HG03432 (cell line): ENCODE data around the gene RELN.
"Not testable (repeated sequence)": the region's sequence is repeated elsewhere in the genome, so short reads cannot be mapped to it uniquely, and the experiment has no call there.

Source experiments
- ATAC-seq: cut with Tn5 transposase; IDR thresholded peaks from one replicate; pipeline ENCODE4 v1.9.1; 2021; ENCODE audit warnings: mild to moderate bottlenecking, moderate library complexity; ENCODE audit not compliant: unreplicated experiment

Gene RELN

GRCh38 chr7:103533761-103534160 lies 455.7 kb downstream of the RELN start:
- ATAC-seq, result no peak

GRCh38 chr7:103532955-103533354 lies 456.5 kb downstream of the RELN start:
- ATAC-seq, result no peak

GRCh38 chr7:103528152-103528551 lies 461.3 kb downstream of the RELN start:
- ATAC-seq, result no peak

GRCh38 chr7:103525937-103526336 lies 463.5 kb downstream of the RELN start:
- no peak for ATAC-seq

GRCh38 chr7:103524042-103524907 lies 465.2 kb downstream of the RELN start:
- ATAC-seq, result no peak

- no peak for ATAC-seq
These were observed 467.5 kb downstream of the RELN start for GRCh38 chr7:103521937-103522336.

- ATAC-seq, result no peak
These were observed 484.8 kb downstream of the RELN start for GRCh38 chr7:103504505-103505135.

GRCh38 chr7:103501206-103501605 lies 488.3 kb downstream of the RELN start:
- no peak for ATAC-seq

- ATAC-seq, result no peak
These were observed 489.5 kb downstream of the RELN start for GRCh38 chr7:103499976-103500375.

- no peak for ATAC-seq
These were observed 502.0 kb downstream of the RELN start for GRCh38 chr7:103487419-103487818.

GRCh38 chr7:103486873-103487272 lies 502.6 kb downstream of the RELN start:
- ATAC-seq, result not testable (repeated sequence)

GRCh38 chr7:103480771-103481170 lies 508.7 kb downstream of the RELN start:
- ATAC-seq, result no peak

GRCh38 chr7:103474956-103475355 lies 514.5 kb downstream of the RELN start:
- no peak for ATAC-seq

- ATAC-seq, result no peak
These were observed 520.1 kb downstream of the RELN start for GRCh38 chr7:103469095-103469948.

GRCh38 chr7:103466814-103467213 lies 522.6 kb downstream of the RELN start:
- no peak for ATAC-seq

- no peak for ATAC-seq
These were observed 527.1 kb downstream of the RELN start for GRCh38 chr7:103462358-103462757.

GRCh38 chr7:103447073-103447960 lies 542.1 kb downstream of the RELN start:
- ATAC-seq, result peak; percentile 69

GRCh38 chr7:103446049-103446520 lies 543.4 kb downstream of the RELN start, which contains the start of gene SLC26A5:
Gene SLC26A5, minus strand, starts transcription at chr7:103446207. Its CDS starts 24,693 bp downstream, at chr7:103421514.
- ATAC-seq, result peak; percentile 70

- peak; percentile 37 for ATAC-seq
These were observed 544.0 kb downstream of the RELN start for GRCh38 chr7:103445228-103446048.
